OCI-LY3 (cell line): ENCODE measurements around the gene SALL3.

ENCODE experiments used
- H2AFZ ChIP-seq: fragments of 200-600, 300-600 bp; shearing (Covaris generic); 2 replicates; pipeline ENCODE4 v1.6.0; 2014; ENCODE audit warnings: antibody characterized with exemption, low read depth, low read length
- H3K27ac ChIP-seq: fragments of 200-600, 300-600 bp; sonication (generic); 2 replicates; pipeline ENCODE4 v1.5.1; 2014; ENCODE audit warnings: mild to moderate bottlenecking, low read length, moderate library complexity, mixed read lengths
- H3K27me3 ChIP-seq: fragments of 200-600, 300-600 bp; sonication (generic); 2 replicates; pipeline ENCODE4 v1.6.1; 2014; ENCODE audit warnings: low read depth, low read length, mixed read lengths
- H3K36me3 ChIP-seq: fragments of 200-600, 300-600 bp; sonication (generic); replicated peaks from 2 replicates; pipeline ENCODE3; 2014; ENCODE audit warnings: low read depth, low read length, mixed read lengths
- H3K4me1 ChIP-seq: fragments of 300-600, 200-600 bp; sonication (generic); 2 replicates; pipeline ENCODE4 v1.6.1; 2014; ENCODE audit warnings: low read length, mixed read lengths
- H3K4me2 ChIP-seq: fragments of 200-600, 300-600 bp; sonication (generic); 2 replicates; pipeline ENCODE4 v1.6.1; 2014; ENCODE audit warnings: low read length, mixed read lengths
- H3K4me3 ChIP-seq: fragments of 300-600, 200-600 bp; sonication (generic); 2 replicates; pipeline ENCODE4 v1.5.1; 2014; ENCODE audit warnings: antibody characterized with exemption, mild to moderate bottlenecking, low read length, moderate library complexity
- H3K79me2 ChIP-seq: fragments of 300-600, 200-600 bp; shearing (Covaris generic); 2 replicates; pipeline ENCODE4 v1.6.1; 2014; ENCODE audit warnings: mild to moderate bottlenecking, low read length, mixed read lengths
- H3K9ac ChIP-seq: fragments of 300-600, 200-600 bp; shearing (Covaris generic); 2 replicates; pipeline ENCODE4 v1.6.0; 2014; ENCODE audit warnings: mild to moderate bottlenecking, low read length, moderate library complexity
- H3K9me3 ChIP-seq: fragments of 200-600, 300-600 bp; shearing (Covaris generic); 2 replicates; pipeline ENCODE4 v1.6.1; 2014; ENCODE audit warnings: low read length, mixed read lengths; ENCODE audit not compliant: insufficient read depth
- H4K20me1 ChIP-seq: fragments of 200-600, 300-600 bp; sonication (generic); 2 replicates; pipeline ENCODE4 v1.6.1; 2016; ENCODE audit warnings: low read length, mixed read lengths; ENCODE audit not compliant: insufficient read depth
- CTCF ChIP-seq: fragments of 200-600, 300-600 bp; sonication (generic); IDR thresholded peaks from 2 replicates; pipeline ENCODE4 v1.5.1; 2014; ENCODE audit warnings: antibody characterized with exemption, low read length, low read depth
- EZH2phosphoT487 ChIP-seq: fragments of 200-600 bp; shearing (Covaris generic); IDR thresholded peaks from 2 replicates; pipeline ENCODE4 v1.6.1; 2018; ENCODE audit warnings: antibody characterized with exemption, mixed run types, low read depth

Gene SALL3

GRCh38 chr18:79043288-79043687 lies 63.7 kb downstream of the SALL3 start:
- H2AFZ ChIP-seq = no peak overlapping the region
- peaks cover 15% of the 10 kb centered on the region; the same call in 1 of the 2 replicates for H3K27me3 ChIP-seq
- H3K4me1 ChIP-seq = no peaks in the 10 kb centered on the region
- no peak overlapping the region for H3K27ac ChIP-seq
- H4K20me1 ChIP-seq = no peaks in the 10 kb centered on the region
- H3K4me2 ChIP-seq = no peak overlapping the region
- H3K9me3 ChIP-seq = no peaks in the 10 kb centered on the region
- TF ChIP-seq EZH2phosphoT487 (no peak), CTCF (no peak)
- H3K9ac ChIP-seq = no peak overlapping the region
- no peak overlapping the region for H3K4me3 ChIP-seq
- no peaks in the 10 kb centered on the region for H3K36me3 ChIP-seq
- no peaks in the 10 kb centered on the region for H3K79me2 ChIP-seq

- Histone ChIP-seq H3K9me3 (no peaks in the 10 kb centered on the region), H3K27me3 (peaks cover 15% of the 10 kb centered on the region; the same call in 1 of the 2 replicates), H3K4me1 (no peaks in the 10 kb centered on the region), H3K27ac (no peak overlapping the region), H3K4me2 (0 out of 2 replicates have a peak overlapping the region, but pooled peaks have one; percentile 9), H3K79me2 (no peaks in the 10 kb centered on the region), H2AFZ (no peak overlapping the region), H4K20me1 (no peaks in the 10 kb centered on the region), H3K36me3 (no peaks in the 10 kb centered on the region), H3K9ac (no peak overlapping the region), H3K4me3 (no peak overlapping the region)
- TF ChIP-seq EZH2phosphoT487 (no peak), CTCF (no peak)
Measured at GRCh38 chr18:79046522-79046921, 66.9 kb downstream of the SALL3 start.

GRCh38 chr18:79047556-79048244 lies 68.1 kb downstream of the SALL3 start:
- H4K20me1 ChIP-seq = no peaks in the 10 kb centered on the region
- no peak overlapping the region for H3K4me3 ChIP-seq
- no peak overlapping the region for H2AFZ ChIP-seq
- H3K4me1 ChIP-seq = no peaks in the 10 kb centered on the region
- no peak for TF ChIP-seq CTCF
- no peak for TF ChIP-seq EZH2phosphoT487
- H3K9ac ChIP-seq = no peak overlapping the region
- peaks cover 15% of the 10 kb centered on the region; the same call in 1 of the 2 replicates for H3K27me3 ChIP-seq
- no peaks in the 10 kb centered on the region for H3K79me2 ChIP-seq
- H3K4me2 ChIP-seq = no peak overlapping the region
- no peak overlapping the region for H3K27ac ChIP-seq
- H3K36me3 ChIP-seq = no peaks in the 10 kb centered on the region
- H3K9me3 ChIP-seq = no peaks in the 10 kb centered on the region

GRCh38 chr18:79048245-79048632 lies 68.6 kb downstream of the SALL3 start:
- peaks cover 15% of the 10 kb centered on the region; the same call in 1 of the 2 replicates for H3K27me3 ChIP-seq
- H3K4me3 ChIP-seq = no peak overlapping the region
- no peaks in the 10 kb centered on the region for H4K20me1 ChIP-seq
- H3K9ac ChIP-seq = no peak overlapping the region
- H3K4me2 ChIP-seq = no peak overlapping the region
- H3K79me2 ChIP-seq = no peaks in the 10 kb centered on the region
- TF ChIP-seq EZH2phosphoT487 (no peak), CTCF (no peak)
- no peak overlapping the region for H3K27ac ChIP-seq
- no peaks in the 10 kb centered on the region for H3K4me1 ChIP-seq
- H2AFZ ChIP-seq = no peak overlapping the region
- H3K9me3 ChIP-seq = no peaks in the 10 kb centered on the region
- H3K36me3 ChIP-seq = no peaks in the 10 kb centered on the region
